HEK293 (cell line): ENCODE data around the gene NOTCH3.

Experiments used
- ZBTB7A ChIP-seq: fragments of 450-650 bp; formaldehyde crosslinking; IDR thresholded peaks from 2 replicates; pipeline ENCODE4 v1.5.1; 2016; ENCODE audit warnings: low read depth, missing biosample characterization, missing genetic modification characterization
- ZNF23 ChIP-seq: fragments of 450-650 bp; formaldehyde crosslinking; IDR thresholded peaks from 2 replicates; pipeline ENCODE4 v1.5.1; 2016; ENCODE audit warnings: missing biosample characterization, missing genetic modification characterization, borderline replicate concordance
- ZNF292 ChIP-seq: fragments of 450-650 bp; formaldehyde crosslinking; IDR thresholded peaks from 2 replicates; pipeline ENCODE4 v1.5.1; 2016; ENCODE audit warnings: low read depth, missing biosample characterization, missing genetic modification characterization, borderline replicate concordance
- ZNF302 ChIP-seq: fragments of 450-650 bp; formaldehyde crosslinking; IDR thresholded peaks from 2 replicates; pipeline ENCODE4 v1.5.1; 2016; ENCODE audit warnings: missing biosample characterization, missing genetic modification characterization, low read depth
- ZNF324 ChIP-seq: fragments of 450-650 bp; formaldehyde crosslinking; IDR thresholded peaks from 2 replicates; pipeline ENCODE4 v1.5.1; 2016; ENCODE audit warnings: missing biosample characterization, missing genetic modification characterization
- ZNF555 ChIP-seq: fragments of 450-650 bp; formaldehyde crosslinking; conservative IDR thresholded peaks from 2 replicates; pipeline ENCODE4 v1.5.1; 2017; ENCODE audit warnings: missing biosample characterization, mild to moderate bottlenecking, missing genetic modification characterization, inconsistent platforms
- ZNF629 ChIP-seq: fragments of 450-650 bp; formaldehyde crosslinking; IDR thresholded peaks from 2 replicates; pipeline ENCODE4 v1.5.1; 2017; ENCODE audit warnings: missing biosample characterization, missing genetic modification characterization
- ZNF670 ChIP-seq: fragments of 450-650 bp; formaldehyde crosslinking; IDR thresholded peaks from 2 replicates; pipeline ENCODE4 v1.5.1; 2016; ENCODE audit warnings: missing biosample characterization, missing genetic modification characterization, low read depth
- ZNF768 ChIP-seq: fragments of 450-650 bp; formaldehyde crosslinking; IDR thresholded peaks from 2 replicates; pipeline ENCODE4 v1.5.1; 2018; ENCODE audit warnings: missing biosample characterization, mild to moderate bottlenecking, missing genetic modification characterization
- TF ChIP-seq, protein P1 (sequence below): fragments of 450-650 bp; formaldehyde crosslinking; IDR thresholded peaks from 2 replicates; pipeline ENCODE4; 2016; ENCODE audit warnings: missing biosample characterization, missing genetic modification characterization
- TF ChIP-seq, protein P2 (sequence below): fragments of 450-650 bp; formaldehyde crosslinking; IDR thresholded peaks from 2 replicates; pipeline ENCODE4 v1.5.1; 2016; ENCODE audit warnings: missing biosample characterization, missing genetic modification characterization
- TF ChIP-seq, protein P3 (sequence below): fragments of 450-650 bp; formaldehyde crosslinking; IDR thresholded peaks from 2 replicates; pipeline ENCODE4 v1.5.1; 2016; ENCODE audit warnings: missing biosample characterization, missing genetic modification characterization
- TF ChIP-seq, protein P4 (sequence below): fragments of 450-650 bp; formaldehyde crosslinking; IDR thresholded peaks from 2 replicates; pipeline ENCODE4 v1.5.1; 2016; ENCODE audit warnings: missing biosample characterization, missing genetic modification characterization
- TF ChIP-seq, protein P5 (sequence below): fragments of 450-650 bp; formaldehyde crosslinking; IDR thresholded peaks from 2 replicates; pipeline ENCODE4 v1.5.0; 2017; ENCODE audit warnings: missing biosample characterization, missing genetic modification characterization, borderline replicate concordance

DNA sequence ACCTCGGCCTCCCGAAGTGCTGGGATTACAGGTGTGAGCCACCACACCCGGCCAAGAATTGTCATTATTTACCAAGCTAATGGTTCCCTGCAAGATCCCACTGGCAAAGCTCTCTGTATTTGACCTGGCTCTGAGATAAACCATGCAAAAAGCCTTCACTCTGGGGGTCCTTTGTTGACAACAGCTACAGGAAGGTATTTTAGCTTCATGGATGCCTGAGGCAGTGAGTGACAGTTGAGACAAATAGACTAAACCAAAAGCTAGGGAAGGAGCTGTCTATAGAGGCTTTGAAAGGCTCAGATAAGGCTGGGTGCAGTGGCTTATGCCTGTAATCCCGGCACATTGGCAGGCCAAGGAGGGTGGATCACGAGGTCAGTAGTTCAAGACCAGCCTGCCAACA is 45.5 kb downstream of the NOTCH3 start:
- TF ChIP-seq ZBTB7A (tag by site-specific recombination) (no peak), ZNF670 (tag by site-specific recombination) (no peak), ZNF555 (tag by site-specific recombination) (no peak), ZNF768 (tag by site-specific recombination) (no peak), ZNF629 (no peak), ZNF23 (tag by site-specific recombination) (no peak), ZNF302 (tag by site-specific recombination) (no peak), ZNF292 (tag by site-specific recombination) (no peak), ZNF324 (tag by site-specific recombination) (no peak)
- TF ChIP-seq, protein P1, sequence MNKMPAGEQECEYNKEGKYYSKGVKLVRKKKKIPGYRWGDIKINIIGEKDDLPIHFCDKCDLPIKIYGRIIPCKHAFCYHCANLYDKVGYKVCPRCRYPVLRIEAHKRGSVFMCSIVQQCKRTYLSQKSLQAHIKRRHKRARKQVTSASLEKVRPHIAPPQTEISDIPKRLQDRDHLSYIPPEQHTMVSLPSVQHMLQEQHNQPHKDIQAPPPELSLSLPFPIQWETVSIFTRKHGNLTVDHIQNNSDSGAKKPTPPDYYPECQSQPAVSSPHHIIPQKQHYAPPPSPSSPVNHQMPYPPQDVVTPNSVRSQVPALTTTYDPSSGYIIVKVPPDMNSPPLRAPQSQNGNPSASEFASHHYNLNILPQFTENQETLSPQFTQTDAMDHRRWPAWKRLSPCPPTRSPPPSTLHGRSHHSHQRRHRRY (tag by site-specific recombination): no peak
- TF ChIP-seq, protein P2, sequence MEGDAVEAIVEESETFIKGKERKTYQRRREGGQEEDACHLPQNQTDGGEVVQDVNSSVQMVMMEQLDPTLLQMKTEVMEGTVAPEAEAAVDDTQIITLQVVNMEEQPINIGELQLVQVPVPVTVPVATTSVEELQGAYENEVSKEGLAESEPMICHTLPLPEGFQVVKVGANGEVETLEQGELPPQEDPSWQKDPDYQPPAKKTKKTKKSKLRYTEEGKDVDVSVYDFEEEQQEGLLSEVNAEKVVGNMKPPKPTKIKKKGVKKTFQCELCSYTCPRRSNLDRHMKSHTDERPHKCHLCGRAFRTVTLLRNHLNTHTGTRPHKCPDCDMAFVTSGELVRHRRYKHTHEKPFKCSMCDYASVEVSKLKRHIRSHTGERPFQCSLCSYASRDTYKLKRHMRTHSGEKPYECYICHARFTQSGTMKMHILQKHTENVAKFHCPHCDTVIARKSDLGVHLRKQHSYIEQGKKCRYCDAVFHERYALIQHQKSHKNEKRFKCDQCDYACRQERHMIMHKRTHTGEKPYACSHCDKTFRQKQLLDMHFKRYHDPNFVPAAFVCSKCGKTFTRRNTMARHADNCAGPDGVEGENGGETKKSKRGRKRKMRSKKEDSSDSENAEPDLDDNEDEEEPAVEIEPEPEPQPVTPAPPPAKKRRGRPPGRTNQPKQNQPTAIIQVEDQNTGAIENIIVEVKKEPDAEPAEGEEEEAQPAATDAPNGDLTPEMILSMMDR (tag by site-specific recombination): no peak
- TF ChIP-seq, protein P3, sequence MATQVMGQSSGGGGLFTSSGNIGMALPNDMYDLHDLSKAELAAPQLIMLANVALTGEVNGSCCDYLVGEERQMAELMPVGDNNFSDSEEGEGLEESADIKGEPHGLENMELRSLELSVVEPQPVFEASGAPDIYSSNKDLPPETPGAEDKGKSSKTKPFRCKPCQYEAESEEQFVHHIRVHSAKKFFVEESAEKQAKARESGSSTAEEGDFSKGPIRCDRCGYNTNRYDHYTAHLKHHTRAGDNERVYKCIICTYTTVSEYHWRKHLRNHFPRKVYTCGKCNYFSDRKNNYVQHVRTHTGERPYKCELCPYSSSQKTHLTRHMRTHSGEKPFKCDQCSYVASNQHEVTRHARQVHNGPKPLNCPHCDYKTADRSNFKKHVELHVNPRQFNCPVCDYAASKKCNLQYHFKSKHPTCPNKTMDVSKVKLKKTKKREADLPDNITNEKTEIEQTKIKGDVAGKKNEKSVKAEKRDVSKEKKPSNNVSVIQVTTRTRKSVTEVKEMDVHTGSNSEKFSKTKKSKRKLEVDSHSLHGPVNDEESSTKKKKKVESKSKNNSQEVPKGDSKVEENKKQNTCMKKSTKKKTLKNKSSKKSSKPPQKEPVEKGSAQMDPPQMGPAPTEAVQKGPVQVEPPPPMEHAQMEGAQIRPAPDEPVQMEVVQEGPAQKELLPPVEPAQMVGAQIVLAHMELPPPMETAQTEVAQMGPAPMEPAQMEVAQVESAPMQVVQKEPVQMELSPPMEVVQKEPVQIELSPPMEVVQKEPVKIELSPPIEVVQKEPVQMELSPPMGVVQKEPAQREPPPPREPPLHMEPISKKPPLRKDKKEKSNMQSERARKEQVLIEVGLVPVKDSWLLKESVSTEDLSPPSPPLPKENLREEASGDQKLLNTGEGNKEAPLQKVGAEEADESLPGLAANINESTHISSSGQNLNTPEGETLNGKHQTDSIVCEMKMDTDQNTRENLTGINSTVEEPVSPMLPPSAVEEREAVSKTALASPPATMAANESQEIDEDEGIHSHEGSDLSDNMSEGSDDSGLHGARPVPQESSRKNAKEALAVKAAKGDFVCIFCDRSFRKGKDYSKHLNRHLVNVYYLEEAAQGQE (tag by site-specific recombination): no peak
- TF ChIP-seq, protein P4, sequence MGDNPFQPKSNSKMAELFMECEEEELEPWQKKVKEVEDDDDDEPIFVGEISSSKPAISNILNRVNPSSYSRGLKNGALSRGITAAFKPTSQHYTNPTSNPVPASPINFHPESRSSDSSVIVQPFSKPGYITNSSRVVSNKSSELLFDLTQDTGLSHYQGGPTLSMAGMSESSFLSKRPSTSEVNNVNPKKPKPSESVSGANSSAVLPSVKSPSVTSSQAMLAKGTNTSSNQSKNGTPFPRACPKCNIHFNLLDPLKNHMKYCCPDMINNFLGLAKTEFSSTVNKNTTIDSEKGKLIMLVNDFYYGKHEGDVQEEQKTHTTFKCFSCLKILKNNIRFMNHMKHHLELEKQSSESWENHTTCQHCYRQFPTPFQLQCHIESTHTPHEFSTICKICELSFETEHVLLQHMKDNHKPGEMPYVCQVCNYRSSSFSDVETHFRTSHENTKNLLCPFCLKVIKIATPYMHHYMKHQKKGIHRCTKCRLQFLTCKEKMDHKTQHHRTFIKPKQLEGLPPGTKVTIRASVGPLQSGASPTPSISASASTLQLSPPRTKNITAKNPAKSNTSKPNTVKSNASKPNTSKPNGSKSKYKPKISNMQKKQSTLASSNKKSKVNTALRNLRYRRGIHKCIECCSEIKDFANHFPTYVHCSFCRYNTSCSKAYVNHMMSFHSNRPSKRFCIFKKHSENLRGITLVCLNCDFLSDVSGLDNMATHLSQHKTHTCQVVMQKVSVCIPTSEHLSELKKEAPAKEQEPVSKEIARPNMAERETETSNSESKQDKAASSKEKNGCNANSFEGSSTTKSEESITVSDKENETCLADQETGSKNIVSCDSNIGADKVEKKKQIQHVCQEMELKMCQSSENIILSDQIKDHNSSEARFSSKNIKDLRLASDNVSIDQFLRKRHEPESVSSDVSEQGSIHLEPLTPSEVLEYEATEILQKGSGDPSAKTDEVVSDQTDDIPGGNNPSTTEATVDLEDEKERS: no peak
- TF ChIP-seq, protein P5, sequence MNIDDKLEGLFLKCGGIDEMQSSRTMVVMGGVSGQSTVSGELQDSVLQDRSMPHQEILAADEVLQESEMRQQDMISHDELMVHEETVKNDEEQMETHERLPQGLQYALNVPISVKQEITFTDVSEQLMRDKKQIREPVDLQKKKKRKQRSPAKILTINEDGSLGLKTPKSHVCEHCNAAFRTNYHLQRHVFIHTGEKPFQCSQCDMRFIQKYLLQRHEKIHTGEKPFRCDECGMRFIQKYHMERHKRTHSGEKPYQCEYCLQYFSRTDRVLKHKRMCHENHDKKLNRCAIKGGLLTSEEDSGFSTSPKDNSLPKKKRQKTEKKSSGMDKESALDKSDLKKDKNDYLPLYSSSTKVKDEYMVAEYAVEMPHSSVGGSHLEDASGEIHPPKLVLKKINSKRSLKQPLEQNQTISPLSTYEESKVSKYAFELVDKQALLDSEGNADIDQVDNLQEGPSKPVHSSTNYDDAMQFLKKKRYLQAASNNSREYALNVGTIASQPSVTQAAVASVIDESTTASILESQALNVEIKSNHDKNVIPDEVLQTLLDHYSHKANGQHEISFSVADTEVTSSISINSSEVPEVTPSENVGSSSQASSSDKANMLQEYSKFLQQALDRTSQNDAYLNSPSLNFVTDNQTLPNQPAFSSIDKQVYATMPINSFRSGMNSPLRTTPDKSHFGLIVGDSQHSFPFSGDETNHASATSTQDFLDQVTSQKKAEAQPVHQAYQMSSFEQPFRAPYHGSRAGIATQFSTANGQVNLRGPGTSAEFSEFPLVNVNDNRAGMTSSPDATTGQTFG (tag by site-specific recombination): no peak
